SK-N-SH treated with all-trans-retinoic acid at 6 μM for 48 hours (cell line): Measurements from ENCODE around the gene CD22.

Experiments used
- ARNTL ChIP-seq: fragments of 450-650 bp; formaldehyde crosslinking; IDR thresholded peaks from 2 replicates; pipeline ENCODE4 v1.5.0; 2020; ENCODE audit warnings: low read depth, mild to moderate bottlenecking, moderate library complexity, borderline replicate concordance
- BACH2 ChIP-seq: fragments of 250-450 bp; sonication (Bioruptor Pico); IDR thresholded peaks from 2 replicates; pipeline ENCODE4 v1.9.0; 2021; ENCODE audit warnings: mild to moderate bottlenecking, borderline replicate concordance
- CREB5 ChIP-seq: fragments of 250-450 bp; sonication (Bioruptor Pico); IDR thresholded peaks from 2 replicates; pipeline ENCODE4 v1.5.1; 2020; ENCODE audit warnings: low read depth, mild to moderate bottlenecking, moderate library complexity
- CSDC2 ChIP-seq: fragments of 250-450 bp; sonication (Bioruptor Pico); IDR thresholded peaks from 2 replicates; pipeline ENCODE4 v1.5.0; 2020; ENCODE audit warnings: mild to moderate bottlenecking, moderate library complexity
- PPARA ChIP-seq: fragments of 250-450 bp; sonication (Bioruptor Pico); IDR thresholded peaks from 2 replicates; pipeline ENCODE4 v1.5.0; 2020; ENCODE audit warnings: mild to moderate bottlenecking, borderline replicate concordance
- RARB ChIP-seq: fragments of 250-450 bp; sonication (Bioruptor Pico); IDR thresholded peaks from 2 replicates; pipeline ENCODE4 v1.8.0; 2021; ENCODE audit warnings: mild to moderate bottlenecking, moderate library complexity
- TSHZ2 ChIP-seq: fragments of 250-450 bp; sonication (Bioruptor Pico); IDR thresholded peaks from 2 replicates; pipeline ENCODE4 v1.5.0; 2020; ENCODE audit warnings: mild to moderate bottlenecking, moderate library complexity
- ZFP3 ChIP-seq: fragments of 250-450 bp; sonication (Bioruptor Pico); IDR thresholded peaks from 2 replicates; pipeline ENCODE4 v1.5.0; 2020; ENCODE audit warnings: mild to moderate bottlenecking, moderate library complexity
- ZFP30 ChIP-seq: fragments of 450-650 bp; formaldehyde crosslinking; IDR thresholded peaks from 2 replicates; pipeline ENCODE4 v1.5.0; 2022; ENCODE audit warnings: mild to moderate bottlenecking, moderate library complexity
- ZNF70 ChIP-seq: fragments of 450-650 bp; formaldehyde crosslinking; IDR thresholded peaks from 2 replicates; pipeline ENCODE4 v1.5.0; 2020; ENCODE audit warnings: mild to moderate bottlenecking, moderate library complexity
- TF ChIP-seq, protein P1 (sequence below): fragments of 250-450 bp; sonication (Bioruptor Pico); IDR thresholded peaks from 2 replicates; pipeline ENCODE4 v1.8.0; 2020; ENCODE audit warnings: mild to moderate bottlenecking, moderate library complexity, borderline replicate concordance

DNA sequence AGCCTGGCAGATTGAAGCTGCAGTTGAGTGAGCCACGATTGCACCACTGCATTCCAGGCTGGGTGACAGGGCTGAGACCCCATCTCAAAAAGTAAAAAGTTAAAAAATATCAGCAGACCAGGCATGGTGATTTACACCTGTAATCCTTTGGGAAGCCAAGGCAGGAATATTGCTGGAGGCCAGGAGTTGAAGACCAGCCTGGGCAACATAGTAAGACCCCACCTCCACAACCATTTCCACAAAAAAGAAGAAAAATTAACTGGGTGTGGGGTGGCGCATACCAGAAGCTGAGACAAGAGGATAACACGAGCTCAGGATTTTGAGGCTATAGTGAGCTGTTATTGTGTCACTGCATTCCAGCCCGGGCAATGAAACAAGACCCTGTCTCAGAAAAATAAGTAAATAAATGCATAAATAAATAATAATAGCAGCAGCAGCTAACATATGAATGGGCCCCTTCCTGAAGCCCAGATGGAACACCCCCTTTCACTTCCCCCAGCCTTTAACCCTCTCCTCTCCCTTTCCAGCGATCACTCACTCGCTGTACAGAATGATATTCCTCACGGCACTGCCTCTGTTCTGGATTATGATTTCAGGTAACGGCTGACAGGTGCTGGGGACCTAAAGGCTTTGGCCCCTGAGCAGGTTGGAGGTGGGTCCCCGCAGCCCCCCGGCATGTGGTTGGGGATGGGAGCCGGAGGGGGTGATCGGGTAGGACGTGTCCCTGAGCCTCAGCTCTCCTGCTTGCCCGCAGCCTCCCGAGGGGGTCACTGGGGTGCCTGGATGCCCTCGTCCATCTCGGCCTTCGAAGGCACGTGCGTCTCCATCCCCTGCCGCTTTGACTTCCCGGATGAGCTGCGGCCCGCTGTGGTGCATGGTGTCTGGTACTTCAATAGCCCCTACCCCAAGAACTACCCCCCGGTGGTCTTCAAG, 33.9 kb upstream of the CD22 start:
- TF ChIP-seq ZNF70 (CRISPR knock-in tag) = no peak
- TF ChIP-seq BACH2 (CRISPR knock-in tag) = no peak
- no peak for TF ChIP-seq ZFP30 (CRISPR knock-in tag)
- no peak for TF ChIP-seq ZFP3 (CRISPR knock-in tag)
- TF ChIP-seq PPARA (CRISPR knock-in tag) = no peak
- no peak for TF ChIP-seq CSDC2
- no peak for TF ChIP-seq CREB5 (CRISPR knock-in tag)
- TF ChIP-seq ARNTL (CRISPR knock-in tag) = no peak
- TF ChIP-seq, protein P1, sequence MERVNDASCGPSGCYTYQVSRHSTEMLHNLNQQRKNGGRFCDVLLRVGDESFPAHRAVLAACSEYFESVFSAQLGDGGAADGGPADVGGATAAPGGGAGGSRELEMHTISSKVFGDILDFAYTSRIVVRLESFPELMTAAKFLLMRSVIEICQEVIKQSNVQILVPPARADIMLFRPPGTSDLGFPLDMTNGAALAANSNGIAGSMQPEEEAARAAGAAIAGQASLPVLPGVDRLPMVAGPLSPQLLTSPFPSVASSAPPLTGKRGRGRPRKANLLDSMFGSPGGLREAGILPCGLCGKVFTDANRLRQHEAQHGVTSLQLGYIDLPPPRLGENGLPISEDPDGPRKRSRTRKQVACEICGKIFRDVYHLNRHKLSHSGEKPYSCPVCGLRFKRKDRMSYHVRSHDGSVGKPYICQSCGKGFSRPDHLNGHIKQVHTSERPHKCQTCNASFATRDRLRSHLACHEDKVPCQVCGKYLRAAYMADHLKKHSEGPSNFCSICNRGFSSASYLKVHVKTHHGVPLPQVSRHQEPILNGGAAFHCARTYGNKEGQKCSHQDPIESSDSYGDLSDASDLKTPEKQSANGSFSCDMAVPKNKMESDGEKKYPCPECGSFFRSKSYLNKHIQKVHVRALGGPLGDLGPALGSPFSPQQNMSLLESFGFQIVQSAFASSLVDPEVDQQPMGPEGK (CRISPR knock-in tag) = no peak
- TF ChIP-seq TSHZ2 (CRISPR knock-in tag) = no peak
- no peak for TF ChIP-seq RARB
